Measurements from ENCODE around the gene CTBP1.

Gene CTBP1

DNA sequence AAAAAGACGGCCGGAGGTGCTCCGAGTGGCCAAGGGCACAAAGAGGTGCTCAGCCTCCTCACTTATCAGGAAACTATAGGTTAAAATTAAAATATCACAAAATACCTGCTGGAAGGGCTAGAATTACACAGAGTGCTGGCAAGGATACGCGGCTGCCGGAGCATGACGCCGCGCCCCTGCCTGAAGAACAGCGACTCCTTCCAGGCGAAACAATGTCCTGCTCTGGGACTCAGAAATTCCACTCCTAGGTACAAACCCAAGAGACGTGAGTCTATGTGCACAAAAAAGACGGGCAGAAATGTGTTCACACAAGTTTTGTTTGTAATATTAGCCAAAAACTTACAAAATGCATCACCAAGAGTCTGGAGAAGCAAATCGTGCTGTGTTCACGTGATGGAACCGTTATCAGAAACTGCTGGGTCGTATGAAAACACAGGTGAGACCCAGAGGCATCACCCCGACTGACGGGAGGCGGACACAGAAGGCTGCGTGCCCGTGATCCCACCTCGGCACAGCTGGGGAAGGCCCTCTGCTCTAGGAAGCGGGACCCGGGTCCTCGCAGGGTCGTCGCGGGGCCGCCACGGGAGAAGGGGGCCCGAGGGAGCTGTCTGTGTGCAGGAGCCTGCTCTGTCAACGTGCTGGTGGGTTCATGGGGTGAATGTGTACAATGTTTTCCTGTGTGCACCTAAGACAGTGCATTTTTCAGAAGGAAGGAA is 27.6 kb downstream of the CTBP1 start:
- no peak for DNase-seq

DNA sequence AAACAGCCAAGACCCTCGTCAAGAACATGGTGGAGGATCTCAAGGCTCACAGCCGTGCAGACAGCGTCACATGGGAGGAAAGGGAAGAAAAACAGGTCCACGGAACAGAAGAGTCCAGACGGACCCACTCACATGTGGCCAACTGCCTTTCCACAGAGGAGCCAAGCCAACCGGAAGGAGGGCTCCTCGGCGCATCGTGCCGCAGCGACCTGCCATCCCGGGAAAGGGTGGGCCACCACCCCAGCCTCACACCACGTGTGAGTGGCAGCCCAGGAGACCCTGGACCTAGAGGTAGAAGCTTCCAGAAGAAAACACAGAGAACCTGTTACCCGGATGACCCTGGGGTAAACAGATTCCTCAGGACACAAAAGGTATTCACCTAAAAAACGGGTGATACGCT is 28.4 kb downstream of the CTBP1 start:
- no peak for DNase-seq

DNA sequence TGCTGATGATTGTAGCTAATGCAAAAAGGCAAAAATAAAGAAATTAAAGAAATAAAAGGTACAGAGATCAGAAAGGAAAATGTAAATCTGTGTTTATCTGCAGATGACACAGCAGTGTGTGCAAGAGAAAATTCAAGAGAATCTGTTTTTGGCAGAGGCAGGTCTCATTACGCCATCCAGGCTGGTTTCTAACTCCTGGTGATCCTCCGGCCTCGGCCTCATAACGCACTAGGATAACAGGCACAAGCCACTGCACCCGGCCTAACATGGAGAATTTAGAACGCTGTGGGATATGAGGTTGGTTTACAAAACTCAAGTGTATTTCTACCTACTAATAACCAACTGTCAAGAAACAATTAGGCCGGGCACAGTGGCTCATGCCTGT is 29.4 kb downstream of the CTBP1 start:
- no peak for DNase-seq

DNA sequence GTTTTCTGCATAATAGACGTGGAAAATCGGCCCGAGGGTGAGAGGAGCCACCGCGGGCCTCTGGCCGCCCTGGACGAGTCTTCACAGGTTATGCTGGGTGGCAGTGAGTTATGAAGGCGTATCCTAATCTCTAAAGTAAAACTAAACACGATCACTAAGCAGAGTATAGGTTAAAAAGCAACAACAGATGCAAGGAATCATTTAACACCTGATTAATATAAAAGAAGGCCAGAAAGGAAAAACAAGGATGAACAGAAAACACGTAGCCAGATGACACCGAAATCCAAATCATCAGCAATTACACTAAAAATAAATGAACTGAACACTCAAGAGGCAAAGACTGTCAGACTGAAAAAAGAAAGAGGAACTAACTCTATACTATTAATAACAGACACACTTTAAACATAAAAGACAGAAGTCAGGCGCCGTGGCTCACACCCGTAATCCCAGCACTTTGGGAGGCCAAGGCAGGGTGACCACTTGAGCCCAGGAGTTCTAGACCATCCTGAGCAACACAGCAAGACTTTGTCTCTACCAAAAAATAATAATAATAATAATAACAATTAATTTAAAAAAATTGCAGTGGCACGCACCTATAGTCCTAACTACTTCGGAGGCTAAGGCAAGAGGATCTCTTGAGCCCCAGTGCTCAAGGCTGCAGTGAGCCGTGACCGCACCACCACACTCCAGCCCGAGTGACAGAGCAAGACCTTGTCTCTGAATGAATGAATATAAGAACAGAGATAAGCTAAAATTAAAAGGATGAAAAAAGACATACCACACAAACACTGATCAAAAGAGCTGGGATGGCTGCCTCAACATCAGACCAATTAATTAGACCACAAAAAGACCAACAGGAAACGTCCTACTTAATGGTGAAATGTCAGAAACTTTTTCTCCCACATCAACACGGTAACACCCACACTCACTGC is 30.0 kb downstream of the CTBP1 start:
- no peak for DNase-seq

DNA sequence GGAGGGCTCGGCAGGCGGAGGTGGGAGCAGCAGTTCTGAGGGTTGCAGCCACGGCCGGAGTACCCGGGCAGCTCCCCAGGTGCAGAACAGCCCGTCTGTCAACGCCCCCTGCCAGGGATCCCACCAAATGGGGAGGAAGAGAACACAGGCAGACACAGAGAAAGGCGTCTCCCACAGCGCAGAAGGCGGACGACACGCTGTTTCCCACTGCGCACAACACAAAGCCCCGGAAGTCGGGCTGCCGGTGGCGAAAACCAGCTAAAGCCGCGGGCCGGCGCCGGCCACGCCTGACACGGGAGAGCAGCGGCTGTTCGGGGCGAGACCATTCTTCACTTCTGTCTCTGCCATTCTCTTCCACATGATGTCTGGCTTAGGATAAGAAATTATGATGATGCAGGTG is 31.6 kb downstream of the CTBP1 start:
- DNase-seq = no peak

DNA sequence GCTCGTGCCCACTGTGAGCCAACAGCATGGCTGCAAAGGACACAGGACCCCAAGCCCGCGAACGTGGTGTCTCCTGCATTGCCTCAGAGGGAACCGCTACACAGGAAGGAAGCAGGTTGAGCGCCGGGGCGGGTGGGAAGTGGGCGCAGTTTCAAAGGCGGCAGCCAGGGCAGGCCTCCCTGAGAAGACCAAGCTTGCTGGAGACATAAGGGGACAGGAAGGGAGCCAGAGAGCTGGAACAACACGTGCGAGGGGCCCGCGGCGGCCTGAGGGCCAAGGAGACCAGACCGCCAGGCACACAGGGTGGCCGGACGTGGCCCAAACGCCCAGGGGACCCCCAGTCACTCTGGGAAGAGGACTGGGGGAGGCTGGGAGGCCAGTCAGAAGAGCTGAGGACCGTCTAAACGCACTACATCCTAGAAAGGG is 32.0 kb downstream of the CTBP1 start:
- no peak for DNase-seq

DNA sequence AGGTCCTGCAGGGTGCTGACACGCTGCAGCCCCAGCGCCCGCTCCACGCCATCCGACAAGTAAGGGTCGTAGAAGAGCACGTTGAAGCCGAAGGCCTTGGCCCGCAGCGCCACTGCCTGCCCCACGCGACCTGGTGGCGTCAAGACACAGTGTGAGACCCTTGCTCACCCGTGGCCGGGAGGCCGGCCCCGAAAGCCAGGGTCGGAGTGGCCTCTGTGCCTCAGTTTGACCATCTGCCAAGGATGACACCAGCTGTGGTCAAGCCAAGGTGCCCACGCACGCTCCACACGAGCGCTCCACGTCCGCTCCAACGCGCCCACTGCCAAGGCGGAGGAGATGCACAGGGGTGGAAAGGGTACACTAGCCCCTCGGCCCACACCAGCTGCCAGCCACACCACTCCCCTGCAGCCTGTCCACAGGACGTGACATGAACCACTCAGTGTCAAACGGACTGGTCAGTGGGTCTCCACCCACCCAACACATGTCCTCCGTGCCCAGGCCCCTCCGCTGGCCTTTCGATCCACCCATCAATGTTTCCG is 32.8 kb downstream of the CTBP1 start:
- no peak for DNase-seq

DNA sequence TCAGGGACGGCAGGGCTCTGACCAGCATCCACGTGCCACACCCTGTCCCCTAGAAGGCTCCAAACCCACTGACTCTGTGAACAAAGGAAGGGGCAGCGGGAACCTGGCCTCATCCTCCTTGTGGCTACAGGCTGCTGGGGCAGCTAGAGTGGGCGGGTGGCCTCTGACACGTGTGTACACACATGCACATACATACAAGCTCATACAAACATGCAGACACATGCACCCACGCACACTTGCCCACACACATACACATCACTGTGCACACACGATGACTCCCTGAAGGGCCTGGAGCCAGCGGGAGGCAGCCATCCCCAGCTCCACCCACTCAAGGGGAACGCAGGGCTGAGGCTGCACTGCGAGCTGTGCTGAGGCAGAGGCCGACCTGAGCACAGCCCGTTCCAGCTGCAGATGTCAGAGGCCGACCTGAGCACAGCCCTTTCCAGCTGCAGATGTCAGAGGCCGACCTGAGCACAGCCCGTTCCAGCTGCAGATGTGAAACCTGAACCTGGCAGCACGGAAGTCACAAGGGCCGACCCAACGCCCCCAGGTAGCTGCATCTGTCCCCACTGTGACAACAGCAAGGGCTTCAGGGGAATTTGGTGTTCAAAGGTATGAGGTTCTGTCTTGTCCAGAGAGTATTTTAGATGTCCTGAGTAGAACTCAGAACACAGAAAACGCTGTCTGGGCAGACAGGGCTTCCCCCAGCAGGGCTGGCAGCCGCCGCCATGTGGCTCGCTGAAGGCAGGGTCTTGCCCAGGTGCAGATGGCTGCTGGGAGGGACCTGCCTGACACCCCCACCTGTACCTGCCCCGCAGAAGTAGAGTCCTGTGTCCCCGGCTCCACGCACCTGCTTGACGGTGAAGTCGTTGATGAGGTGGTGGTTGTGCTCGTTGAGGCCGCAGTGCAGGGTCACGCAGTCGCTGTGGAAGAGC is 33.5 kb downstream of the CTBP1 start:
- DNase-seq = no peak

DNA sequence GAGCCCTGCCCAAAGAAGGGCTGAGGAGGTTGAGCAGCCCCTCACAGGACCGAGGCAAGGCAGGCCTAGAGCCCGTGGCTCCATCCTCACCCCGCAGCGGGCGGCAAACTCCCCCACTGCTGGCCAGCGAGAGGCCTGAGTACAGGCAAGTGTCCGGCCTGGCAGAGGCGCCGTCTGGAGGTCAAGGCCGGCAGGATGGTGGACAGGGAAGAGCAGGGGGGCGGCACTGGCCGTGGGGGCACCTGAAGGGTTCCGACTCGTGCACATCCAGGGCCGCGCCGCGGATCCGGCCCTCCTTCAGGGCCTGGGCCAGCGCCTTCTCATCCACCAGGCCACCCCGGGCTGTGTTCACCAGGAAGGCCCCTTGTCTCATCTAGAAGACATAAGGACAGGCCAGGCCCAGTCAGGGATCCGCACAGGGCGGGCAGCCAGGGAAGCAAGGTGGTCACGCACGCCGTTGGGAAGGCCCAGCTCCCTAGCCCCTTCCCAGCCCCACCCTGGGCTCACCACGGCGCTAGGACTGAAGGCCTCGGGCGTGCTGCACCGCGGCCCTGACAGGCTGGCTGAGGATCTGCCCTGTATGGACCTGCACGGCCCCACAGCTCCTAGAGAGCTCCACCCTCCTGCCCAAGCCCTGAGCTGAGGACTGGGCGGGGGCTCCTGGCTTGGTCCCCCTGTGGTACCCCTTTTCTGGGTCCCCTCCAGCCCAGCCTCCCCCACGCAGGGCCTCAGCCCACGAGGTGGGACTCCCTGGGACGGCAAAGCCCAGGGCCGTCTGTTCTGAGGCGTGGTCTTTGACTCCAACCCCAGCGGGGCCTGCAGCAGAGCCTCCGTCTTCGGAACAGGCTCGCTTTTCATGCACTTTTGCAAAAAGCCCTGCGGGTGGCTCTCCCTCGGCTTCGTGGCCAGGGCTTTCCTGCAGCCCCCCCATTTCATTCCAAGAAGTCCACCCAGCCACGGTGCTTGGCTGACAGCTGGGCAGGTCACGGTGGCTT is 34.5 kb downstream of the CTBP1 start:
- no peak for DNase-seq

DNA sequence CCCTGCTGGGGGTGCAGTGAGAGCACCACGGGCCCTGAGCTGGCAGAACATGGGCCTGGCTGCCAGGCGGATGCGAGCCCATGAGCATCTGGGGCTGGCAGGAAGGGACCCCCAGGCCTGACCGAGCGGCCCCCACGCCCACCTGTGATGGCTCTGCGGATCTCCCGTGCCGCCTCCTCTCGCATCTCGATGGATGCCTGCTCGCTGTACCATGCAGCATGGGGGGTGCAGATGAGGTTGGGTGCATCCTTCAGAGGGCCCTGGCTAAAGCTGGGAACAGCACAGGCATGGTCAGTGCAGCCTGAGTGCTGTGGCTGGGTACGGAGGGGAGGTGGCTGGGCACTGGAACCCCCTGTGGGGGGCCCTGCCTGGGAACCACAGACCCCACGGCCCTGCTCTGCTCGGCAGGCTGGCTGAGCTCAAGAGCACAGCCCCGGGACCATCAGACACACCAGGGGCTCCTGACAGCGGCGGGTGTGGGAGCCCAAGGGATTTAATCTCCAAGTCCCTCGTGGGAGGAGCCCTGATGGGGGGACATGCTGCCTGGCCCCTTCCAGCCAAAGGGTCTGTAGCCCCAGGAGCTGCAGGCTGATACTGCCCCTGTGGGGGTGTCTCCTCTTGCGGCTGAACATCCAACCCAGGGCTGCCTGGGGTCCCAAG is 35.5 kb downstream of the CTBP1 start:
- DNase-seq = no peak

DNA sequence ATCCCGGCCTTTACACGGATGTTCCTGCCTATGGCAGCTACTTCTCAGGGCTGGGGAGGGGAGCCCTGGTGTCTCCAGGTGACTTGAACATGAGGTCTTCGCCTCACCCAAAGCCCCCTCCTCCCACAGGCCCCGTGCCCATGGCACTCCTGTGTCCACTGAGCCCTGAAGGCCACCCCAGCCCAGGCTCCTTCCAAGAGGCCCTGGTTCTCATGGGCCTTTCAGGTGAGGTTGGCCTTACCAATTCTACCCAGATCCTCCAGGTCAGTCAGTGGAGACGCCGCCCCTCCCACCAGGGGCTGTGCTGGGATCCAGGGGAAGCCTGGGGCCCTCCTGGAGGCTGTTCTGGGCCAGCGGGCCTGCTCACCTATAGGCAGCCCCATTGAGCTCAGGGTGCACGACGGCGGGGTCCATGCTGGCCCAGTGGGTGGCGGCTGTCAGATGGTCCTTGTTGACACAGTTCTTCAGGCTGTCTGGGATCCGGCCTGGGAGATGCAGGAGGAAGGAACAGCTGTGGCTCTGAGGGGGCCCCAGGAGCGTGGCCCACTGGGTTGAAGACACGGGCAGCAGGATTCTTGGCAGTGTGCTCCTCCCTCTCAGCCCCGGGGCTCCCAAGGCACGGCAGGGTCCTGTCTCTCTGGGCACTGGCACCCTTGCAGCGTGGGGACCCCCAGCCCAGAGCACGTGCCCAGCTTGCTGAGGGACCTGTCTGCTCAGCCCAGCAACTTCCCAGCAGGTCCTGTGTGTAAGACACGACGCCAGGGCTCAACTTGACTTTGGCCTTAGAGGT is 36.2 kb downstream of the CTBP1 start:
- no peak for DNase-seq

DNA sequence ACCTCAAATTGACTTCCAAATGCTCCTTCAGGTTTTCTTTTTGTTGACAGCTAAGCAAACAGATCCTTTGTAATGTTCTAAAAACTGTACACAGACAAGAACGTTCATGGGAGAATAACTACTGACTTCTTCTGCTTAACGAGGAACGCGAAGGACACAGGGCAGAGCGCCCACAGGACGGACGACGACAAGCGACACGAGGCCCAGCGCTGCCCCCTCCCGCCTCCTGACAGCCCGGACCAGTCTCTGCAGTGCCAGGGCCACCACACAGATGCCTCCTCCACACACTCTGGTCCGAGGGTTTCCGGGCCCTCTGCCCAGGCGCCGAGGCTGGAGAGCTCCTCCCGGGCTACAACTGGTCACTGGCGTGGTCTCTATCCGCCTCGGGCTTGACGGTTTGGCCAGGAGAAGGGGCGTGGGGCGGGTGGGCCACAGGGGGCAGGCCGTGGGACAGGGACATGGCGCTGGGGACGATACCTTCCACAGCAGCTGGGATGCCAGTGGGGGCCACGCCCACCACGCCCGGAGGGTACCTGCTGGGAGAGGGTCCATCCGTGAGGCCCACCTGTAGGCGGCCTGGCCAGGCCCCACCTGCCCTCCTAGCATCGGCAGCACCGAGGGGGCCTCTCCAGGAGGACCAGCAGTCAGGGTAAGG is 36.9 kb downstream of the CTBP1 start:
- DNase-seq = no peak

DNA sequence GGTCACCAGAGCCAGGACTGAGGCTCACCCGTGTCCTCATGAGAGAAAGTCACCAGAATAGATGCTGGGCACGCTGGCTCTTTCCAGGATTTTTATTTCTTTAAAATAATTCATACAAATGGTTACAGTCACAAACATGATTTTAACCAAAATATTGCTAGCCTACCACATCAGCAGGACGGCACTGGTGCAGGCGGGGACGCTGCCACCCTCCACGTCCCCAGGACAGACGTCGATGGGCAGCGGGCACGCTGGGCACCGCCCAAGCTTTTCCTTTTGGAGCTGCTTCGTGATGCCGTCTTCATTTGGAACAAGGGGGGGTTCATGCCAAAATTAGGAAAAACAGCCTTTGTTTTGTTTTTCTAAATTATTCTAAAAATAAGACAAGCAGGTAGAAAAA is 37.6 kb downstream of the CTBP1 start:
- no peak for DNase-seq

DNA sequence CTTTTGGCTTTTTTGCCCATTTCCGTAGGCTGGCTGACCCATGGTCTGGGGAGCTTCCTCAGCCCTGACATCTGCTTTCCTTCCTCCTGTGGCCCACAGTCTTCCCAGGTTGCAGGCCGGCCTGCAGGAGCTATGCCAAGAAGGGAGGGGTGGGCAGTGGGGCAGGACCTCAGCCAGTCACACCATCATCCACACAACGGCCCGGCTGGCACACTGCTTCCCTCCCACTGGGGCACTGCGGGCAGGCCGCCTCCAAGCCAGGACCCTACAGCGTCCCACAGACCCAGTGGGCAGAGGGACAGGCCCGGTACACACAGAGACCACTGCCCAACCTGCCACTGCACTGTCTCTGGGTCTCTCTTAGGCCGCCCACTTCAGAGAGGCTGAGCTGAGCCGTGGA is 38.0 kb downstream of the CTBP1 start:
- DNase-seq = no peak

DNA sequence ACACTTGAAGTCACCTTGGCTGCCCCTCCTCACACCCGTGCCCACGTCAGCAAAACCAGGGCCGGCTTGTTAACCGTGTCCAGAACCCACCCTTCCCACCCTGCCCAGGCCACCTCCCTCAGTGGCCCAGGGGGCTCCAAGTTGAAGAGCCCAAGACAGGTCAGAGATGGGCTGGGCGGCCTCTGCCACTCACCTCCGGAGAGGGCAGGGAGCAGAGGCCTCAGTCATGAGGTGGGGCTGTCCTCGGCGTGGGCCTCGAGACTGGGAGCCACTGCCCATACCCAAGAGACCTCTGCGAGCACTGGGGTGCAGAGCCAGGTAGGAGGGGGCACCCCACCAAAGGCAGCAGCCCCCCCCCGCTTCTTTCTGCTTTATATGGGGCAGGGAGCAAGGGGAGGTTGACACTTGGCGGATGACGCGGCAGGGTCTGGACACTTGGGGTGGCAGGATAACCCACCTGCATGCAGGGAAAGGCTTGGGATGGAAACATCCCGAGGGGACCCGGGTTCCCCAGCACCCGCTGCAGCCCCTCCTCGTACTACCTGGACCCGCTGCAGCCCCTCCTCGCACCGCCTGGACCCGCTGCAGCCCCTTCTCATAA is 38.6 kb downstream of the CTBP1 start:
- DNase-seq = no peak

DNA sequence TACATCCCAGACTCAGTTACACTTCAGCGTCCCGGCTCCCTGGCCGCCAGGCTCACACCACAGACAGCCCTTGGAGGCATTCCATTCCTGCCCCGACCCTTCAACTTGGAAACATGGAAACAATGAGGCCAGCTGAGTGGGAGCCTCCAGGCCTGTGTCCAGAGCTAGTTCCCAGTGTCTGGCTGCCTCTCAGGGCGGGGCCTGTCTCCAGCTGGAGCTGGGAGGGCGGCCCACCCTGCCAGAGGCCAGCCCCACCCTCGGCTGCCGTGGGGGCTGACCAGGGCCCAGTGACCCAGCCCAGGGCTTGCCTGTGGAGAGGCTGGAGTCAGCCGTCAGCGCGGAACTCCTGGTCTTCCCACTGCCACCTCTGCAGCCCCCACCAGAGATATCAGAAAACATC is 39.1 kb downstream of the CTBP1 start:
- DNase-seq = no peak

DNA sequence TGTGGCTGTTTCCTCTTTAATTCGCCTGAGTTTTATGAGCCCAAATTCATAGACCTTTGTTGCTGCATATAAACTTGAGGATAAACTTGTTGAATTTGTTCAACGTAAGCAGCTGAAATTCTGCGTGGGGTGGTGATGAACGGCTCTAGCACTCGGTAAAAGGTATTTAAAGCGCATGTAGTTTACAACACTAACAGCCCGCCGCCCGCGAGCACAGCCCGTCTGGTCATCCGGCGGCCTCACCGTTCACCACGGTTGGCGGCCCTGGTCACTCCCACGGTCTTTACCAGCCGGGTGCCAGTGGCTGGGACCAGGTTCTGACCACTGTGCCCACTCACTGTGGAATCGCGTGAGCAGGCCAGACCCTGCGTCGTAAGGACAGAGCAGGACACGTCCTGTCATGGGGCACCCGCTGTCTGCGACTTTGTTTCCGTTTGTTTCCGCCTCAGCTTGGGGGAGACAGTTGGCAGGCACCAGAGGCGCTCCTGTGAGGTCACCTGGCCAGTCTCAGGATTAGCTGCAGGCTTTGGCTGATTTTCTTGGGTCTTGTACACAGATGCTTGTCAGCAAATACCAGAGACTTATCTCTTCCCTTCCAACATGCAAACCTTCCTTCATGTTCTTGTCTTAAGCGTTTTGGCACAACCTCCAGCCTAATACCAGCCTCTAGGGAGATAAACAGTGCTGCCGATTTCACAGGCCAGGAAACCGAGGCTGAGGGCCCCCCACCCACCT is 39.8 kb downstream of the CTBP1 start:
- no peak for DNase-seq

DNA sequence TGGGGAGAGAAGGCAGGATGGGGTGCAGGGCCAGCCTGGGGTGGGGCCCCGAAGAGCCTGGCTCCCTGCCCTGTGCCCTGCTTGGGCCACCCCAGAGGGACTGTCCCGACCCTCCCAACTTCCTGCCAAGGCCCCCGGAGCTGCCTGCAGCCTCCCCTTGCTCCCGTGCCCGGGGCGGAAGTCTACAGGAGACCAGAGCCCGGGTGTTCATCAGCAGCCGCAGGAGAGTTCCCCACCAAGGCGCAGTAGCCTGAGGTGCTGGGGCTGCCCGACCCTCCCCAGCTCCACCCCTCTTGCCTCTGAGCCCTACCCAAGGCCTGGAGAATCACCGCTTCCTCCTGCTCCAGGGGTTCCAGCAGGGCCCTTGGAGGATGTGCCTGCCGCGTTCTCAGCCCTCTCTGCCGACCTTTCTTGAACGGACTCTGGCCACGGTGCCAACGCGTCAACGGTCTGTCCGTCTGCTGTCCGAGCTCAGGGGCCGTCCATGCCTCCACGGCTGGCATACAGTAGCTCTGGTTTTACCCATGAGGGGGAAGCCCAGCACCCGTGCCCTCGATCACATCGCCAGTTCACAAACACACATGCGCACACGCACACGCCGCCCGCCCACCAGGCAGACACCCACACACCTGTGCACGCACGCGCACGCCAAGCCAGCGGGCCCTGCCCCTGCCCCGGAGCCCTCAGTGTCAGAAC is 40.5 kb downstream of the CTBP1 start:
- DNase-seq = no peak

Measured in NCI-H524 treated with DMSO at 0.1 percent for 48 hours (cell line).